Esophagus muscularis mucosa (tissue), 4 donors: ENCODE data around the gene TPSG1. TPM values are rescaled to one million over a fixed set of nuclear protein-coding genes. Genes with fewer than 3 reads are reported as not detected.

Experiments
- DNase-seq: peaks from one replicate; pipeline ENCODE4 v3.0.0-alpha.2; 2017; ENCODE audit errors: extremely low spot score
- H3K27ac ChIP-seq, 4 donors: fragments of 200-600 bp; sonication (generic); replicated peaks in 1 of 4; 1 replicate in 3 of 4; 2 replicates in 1 of 4; pipeline ENCODE4 v1.5.1; 2016 to 2019; ENCODE audit warnings: mild to moderate bottlenecking in 1 of 4
- H3K27me3 ChIP-seq, 4 donors: fragments of 200-600 bp; sonication (generic); one replicate each; pipeline versions ENCODE4 v1.5.1 to v1.6.0; 2016 to 2019
- H3K36me3 ChIP-seq, 4 donors: fragments of 200-600 bp; sonication (generic); one replicate each; pipeline ENCODE4 v1.5.1; 2016 to 2019
- H3K4me1 ChIP-seq, 4 donors: fragments of 200-600 bp; sonication (generic); one replicate each; pipeline ENCODE4 v1.5.1; 2016 to 2019
- H3K4me3 ChIP-seq, 4 donors: fragments of 200-600 bp; sonication (generic); 1 replicate in 2 of 4; 2 replicates in 2 of 4; pipeline ENCODE4 v1.5.1; 2016 to 2019; ENCODE audit warnings: mild to moderate bottlenecking in 4 of 4, moderate library complexity in 1 of 4
- H3K9me3 ChIP-seq, 4 donors: fragments of 200-600 bp; sonication (generic); 1 replicate in 3 of 4; 2 replicates in 1 of 4; pipeline ENCODE4 v1.5.1; 2016 to 2019
- EP300 ChIP-seq: sonication (generic); formaldehyde crosslinking; IDR thresholded peaks from one replicate; pipeline ENCODE4 v1.6.1; 2017; ENCODE audit warnings: antibody characterized with exemption
- POLR2A ChIP-seq: fragments of 450-650 bp; IDR thresholded peaks from one replicate; pipeline ENCODE4 v1.6.1; 2017; ENCODE audit warnings: antibody characterized with exemption, moderate library complexity, mild to moderate bottlenecking, low read depth
- POLR2AphosphoS5 ChIP-seq, 2 donors: sonication (generic); formaldehyde crosslinking; IDR thresholded peaks; one replicate each; pipeline ENCODE4 v1.6.1; 2017; ENCODE audit warnings: antibody characterized with exemption in 2 of 2
- WGBS: methylation state at CpG from one replicate; pipeline ENCODE4 v1.1.5; 2018; 5-methylcytosine and 5-hydroxymethylcytosine counted together
- intact Hi-C: fragments of 100-400 bp; cut with DNase I; formaldehyde crosslinking; loops from one replicate; pipeline ENCODE4 v1.15.1; 2023
- total RNA-seq, 4 donors: library from RNA; depleted of rRNA; stranded (reverse); fragments of >200 nt; gene quantifications; one replicate each; pipeline versions ENCODE4 v1.1.0 to v1.2.1, GENCODE V29; 2016
- TF ChIP-seq, protein P1 (sequence below), 3 experiments: fragments of 200-600 bp in 2 of 3; fragments of 450-650 bp in 1 of 3; sonication (generic) in 2 of 3; IDR thresholded peaks; one replicate each; pipeline ENCODE4 v1.5.1; 2017 to 2019; ENCODE audit warnings: antibody characterized with exemption in 3 of 3, mild to moderate bottlenecking in 2 of 3, moderate library complexity in 1 of 3

Gene TPSG1
- total RNA-seq, 4 donors from 2014 or later = 0.39 to 2.9 (median 1.00) TPM

DNA sequence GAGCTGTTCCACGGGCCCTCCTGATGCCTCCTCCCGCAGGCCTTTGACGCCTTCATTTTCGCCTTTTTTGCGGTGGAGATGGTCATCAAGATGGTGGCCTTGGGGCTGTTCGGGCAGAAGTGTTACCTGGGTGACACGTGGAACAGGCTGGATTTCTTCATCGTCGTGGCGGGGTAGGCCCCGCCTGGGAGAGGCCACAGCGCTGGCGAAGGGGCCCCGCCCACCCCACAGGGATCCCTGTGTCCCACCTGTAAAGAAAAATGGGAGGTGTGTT is 29.7 kb downstream of the TPSG1 start:
- Histone ChIP-seq H3K4me3 (no peak overlapping the region), H3K27ac (peak overlapping the region; percentile 27 to 88 (median 81)), H3K36me3 (peaks cover 0 to 30% (median 16%) of the 10 kb centered on the region in 4 donors), H3K9me3 (no peaks in the 10 kb centered on the region), H3K4me1 (peaks cover 0 to 68% (median 59%) of the 10 kb centered on the region in 4 donors), H3K27me3 (peaks cover 0 to 3% (median 0%) of the 10 kb centered on the region in 4 donors)
- intact Hi-C loops = loop anchor here (2.0 kb wide), 1 partner anchor 89 kb away; no protein-coding TSS in a partner anchor
- TF ChIP-seq, protein P1, sequence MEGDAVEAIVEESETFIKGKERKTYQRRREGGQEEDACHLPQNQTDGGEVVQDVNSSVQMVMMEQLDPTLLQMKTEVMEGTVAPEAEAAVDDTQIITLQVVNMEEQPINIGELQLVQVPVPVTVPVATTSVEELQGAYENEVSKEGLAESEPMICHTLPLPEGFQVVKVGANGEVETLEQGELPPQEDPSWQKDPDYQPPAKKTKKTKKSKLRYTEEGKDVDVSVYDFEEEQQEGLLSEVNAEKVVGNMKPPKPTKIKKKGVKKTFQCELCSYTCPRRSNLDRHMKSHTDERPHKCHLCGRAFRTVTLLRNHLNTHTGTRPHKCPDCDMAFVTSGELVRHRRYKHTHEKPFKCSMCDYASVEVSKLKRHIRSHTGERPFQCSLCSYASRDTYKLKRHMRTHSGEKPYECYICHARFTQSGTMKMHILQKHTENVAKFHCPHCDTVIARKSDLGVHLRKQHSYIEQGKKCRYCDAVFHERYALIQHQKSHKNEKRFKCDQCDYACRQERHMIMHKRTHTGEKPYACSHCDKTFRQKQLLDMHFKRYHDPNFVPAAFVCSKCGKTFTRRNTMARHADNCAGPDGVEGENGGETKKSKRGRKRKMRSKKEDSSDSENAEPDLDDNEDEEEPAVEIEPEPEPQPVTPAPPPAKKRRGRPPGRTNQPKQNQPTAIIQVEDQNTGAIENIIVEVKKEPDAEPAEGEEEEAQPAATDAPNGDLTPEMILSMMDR (IDR thresholded peaks at IDR 0.05) = no peak
- TF ChIP-seq POLR2AphosphoS5 (IDR thresholded peaks at IDR 0.05) (no peak), EP300 (no peak), POLR2A (no peak)
- no peak for DNase-seq
- WGBS = 50% methylated on average over 5 of the region's 14 CpGs

DNA sequence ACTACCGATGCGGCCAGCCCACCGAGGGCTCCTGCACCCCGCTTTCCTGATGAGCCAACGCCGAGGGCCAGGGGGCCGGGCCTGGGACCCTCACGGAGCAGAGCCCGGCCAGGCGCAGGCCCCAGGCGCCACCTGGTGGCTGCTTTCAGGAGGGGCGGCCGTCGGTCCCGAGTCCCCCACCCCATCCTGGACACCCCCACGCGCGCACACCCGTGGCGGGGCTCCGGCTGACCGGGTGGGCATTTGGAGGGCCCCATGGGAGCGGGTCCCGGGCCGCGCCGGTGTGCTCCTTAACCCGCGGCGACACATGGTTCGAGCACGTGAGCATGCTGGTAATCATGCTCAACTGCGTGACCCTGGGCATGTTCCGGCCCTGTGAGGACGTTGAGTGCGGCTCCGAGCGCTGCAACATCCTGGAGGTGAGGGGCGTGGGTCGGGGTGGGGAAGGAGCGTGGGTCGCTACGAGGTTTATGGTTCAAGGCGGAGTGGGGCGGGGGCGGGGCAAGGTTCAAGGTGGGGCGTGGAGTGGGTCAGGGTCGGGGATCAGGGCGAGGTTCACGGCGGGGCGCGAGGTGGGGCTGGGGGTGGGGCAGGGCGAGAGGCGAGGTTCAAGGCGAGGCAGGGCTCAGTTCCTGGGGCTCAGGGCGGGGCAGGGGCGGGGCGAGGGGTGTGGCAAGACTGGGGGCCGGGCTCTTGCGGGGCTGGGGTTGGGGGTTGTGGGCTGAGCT is 30.2 kb downstream of the TPSG1 start:
- TF ChIP-seq POLR2AphosphoS5 (IDR thresholded peaks at IDR 0.05) (peak in 1 of 2 donors; percentile 18), EP300 (no peak)
- TF ChIP-seq, protein P1 (IDR thresholded peaks at IDR 0.05) = peak; percentile 86 to 92 (median 87)
- intact Hi-C loops = loop anchor here (2.0 to 5.0 kb wide), 2 partner anchors 43 to 88 kb away; partner anchors contain the start of gene CACNA1H
- H3K9me3 ChIP-seq = no peaks in the 10 kb centered on the region
- peaks cover 0 to 25% (median 13%) of the 10 kb centered on the region in 4 donors for H3K36me3 ChIP-seq
- H3K27me3 ChIP-seq = peaks cover 0 to 3% (median 0%) of the 10 kb centered on the region in 4 donors
- H3K27ac ChIP-seq = peak overlapping the region; percentile 77 to 88 (median 83)
- peak overlapping the region in 1 of 4 donors; percentile 7 for H3K4me3 ChIP-seq
- DNase-seq = no peak
- 48% methylated on average over 19 of the region's 61 CpGs for WGBS
- H3K4me1 ChIP-seq = peaks cover 0 to 73% (median 64%) of the 10 kb centered on the region in 4 donors

DNA sequence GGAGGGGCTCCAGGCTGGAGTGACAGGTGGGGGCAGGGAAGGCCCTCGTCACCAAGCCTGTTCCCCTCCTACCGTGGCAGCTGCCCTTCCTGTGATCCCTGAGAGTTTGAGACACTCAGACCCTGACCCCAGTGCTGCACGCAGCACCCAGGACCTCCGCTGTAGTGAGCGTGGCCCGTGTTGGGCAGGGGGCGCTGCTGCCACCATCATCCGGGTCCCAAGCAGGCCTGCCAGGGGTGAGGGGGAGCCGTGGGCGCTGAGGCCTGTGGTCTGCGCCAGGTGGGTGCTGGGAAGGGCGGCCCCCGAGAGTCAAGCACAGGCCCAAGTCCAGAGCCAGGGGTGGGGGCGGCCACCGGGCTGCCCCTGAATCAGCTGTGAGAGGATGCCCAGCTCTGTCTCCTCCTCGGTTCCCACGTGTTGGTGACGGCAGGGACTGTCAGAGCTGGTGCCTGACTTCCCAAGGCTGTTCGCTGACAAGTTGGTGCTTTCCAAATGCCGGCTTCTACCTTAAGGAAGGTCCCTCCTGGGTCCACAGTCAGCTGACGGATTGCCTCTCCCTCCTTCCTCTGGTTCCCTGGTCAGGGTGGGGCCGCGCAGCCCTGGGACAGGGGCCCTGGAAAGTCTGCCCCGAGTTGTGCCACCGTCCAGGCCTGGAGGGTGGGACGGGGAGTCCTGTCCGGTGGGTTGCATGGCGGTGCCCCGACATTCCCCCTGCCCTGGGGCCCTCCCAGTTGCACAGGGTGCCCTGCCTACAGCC is 31.1 kb downstream of the TPSG1 start:
- no peak for DNase-seq
- peaks cover 0 to 3% (median 0%) of the 10 kb centered on the region in 4 donors for H3K27me3 ChIP-seq
- peaks cover 0 to 77% (median 67%) of the 10 kb centered on the region in 4 donors for H3K4me1 ChIP-seq
- H3K27ac ChIP-seq = peak overlapping the region; percentile 77 to 88 (median 83)
- WGBS = 58% methylated on average over 18 of the region's 29 CpGs
- TF ChIP-seq, protein P1 (IDR thresholded peaks at IDR 0.05) = no peak
- TF ChIP-seq EP300 = no peak
- no peak for TF ChIP-seq POLR2A
- no peak for TF ChIP-seq POLR2AphosphoS5 (IDR thresholded peaks at IDR 0.05)
- intact Hi-C loops = loop anchor here (2.0 to 5.0 kb wide), 2 partner anchors 42 to 87 kb away; partner anchors contain the start of gene CACNA1H
- H3K9me3 ChIP-seq = no peaks in the 10 kb centered on the region
- peaks cover 0 to 23% (median 13%) of the 10 kb centered on the region in 4 donors for H3K36me3 ChIP-seq
- H3K4me3 ChIP-seq = peak overlapping the region in 1 of 4 donors; percentile 7

DNA sequence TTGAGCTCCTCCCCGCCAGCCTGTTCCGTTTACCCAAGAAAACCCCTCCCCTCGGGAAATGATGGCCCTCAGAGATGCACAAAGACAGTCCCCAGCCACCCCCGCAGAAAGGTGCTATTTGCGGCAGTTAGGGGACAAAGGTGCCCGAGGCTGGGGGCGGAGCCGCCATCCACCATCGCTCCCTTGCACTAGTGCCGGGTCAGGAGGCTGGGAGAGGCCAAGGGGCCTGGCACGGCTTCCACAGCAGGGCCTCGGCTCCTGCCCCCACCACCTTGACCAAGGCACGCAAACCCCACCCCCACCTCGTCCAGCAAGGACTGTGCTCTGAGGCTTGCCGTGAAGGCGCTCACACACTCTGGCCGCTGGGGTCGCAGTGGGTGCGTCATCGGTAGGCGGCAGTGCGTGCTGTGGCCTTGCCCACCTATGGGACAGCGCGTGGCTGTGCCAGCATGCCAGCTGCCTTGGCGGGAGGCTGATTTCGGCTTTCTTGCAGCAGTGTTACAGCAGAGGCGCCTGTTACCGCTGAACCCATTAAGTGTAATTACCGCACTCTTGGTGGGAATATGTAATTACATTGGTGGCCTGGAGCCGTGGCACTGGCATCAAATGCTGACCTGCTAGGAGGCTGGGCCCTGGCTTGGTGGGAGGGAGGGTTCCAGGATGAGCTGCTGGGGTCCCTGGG is 31.8 kb downstream of the TPSG1 start:
- H3K36me3 ChIP-seq = peaks cover 0 to 18% (median 10%) of the 10 kb centered on the region in 4 donors
- intact Hi-C loops = loop anchor here (5.0 kb wide), 1 partner anchor 41 kb away; the partner anchor contains the start of gene CACNA1H
- H3K4me3 ChIP-seq = no peak overlapping the region
- no peak for DNase-seq
- peak; percentile 66 to 73 for TF ChIP-seq POLR2AphosphoS5 (IDR thresholded peaks at IDR 0.05)
- no peak for TF ChIP-seq POLR2A
- WGBS = 82% methylated on average over 8 of the region's 30 CpGs
- peaks cover 0 to 3% (median 0%) of the 10 kb centered on the region in 4 donors for H3K27me3 ChIP-seq
- H3K27ac ChIP-seq = peak overlapping the region; percentile 77 to 88 (median 83)
- peaks cover 0 to 84% (median 72%) of the 10 kb centered on the region in 4 donors for H3K4me1 ChIP-seq
- H3K9me3 ChIP-seq = no peaks in the 10 kb centered on the region
